MCF 10A (cell line): ENCODE results near the gene XXYLT1. TPM values are rescaled to one million over a fixed set of nuclear protein-coding genes. Genes with fewer than 3 reads are reported as not detected.

Source experiments
- BruUV-seq: library from RNA; stranded (reverse); fragments of 400-500 nt; replicated peaks from 2 replicates; lab custom pipeline; 2021; lab: Mats Ljungman, UMichigan
- CTCF ChIA-PET: fragments of 300-600 bp; sonication (Branson Sonifier 250); formaldehyde crosslinking; extraction: SDS; loops from one replicate; lab custom pipeline; 2021; ENCODE audit warnings: antibody characterized with exemption, inconsistent platforms; lab: Yijun Ruan, JAX
- POLR2A ChIA-PET: fragments of 300-600, 350-650 bp; sonication (Branson Sonifier 250); formaldehyde crosslinking; extraction: SDS; loops from one replicate; lab custom pipeline; 2020; ENCODE audit warnings: antibody characterized with exemption, inconsistent platforms; lab: Yijun Ruan, JAX
- DNase-seq: peaks from one replicate; pipeline ENCODE4 v3.0.0-alpha.2; 2018; ENCODE audit not compliant: unreplicated experiment
- H3K27ac Mint-ChIP-seq: one replicate; pipeline ENCODE4 v1.8.0; 2022; ENCODE audit warnings: mild to moderate bottlenecking, low read depth, mixed read lengths; ENCODE audit not compliant: unreplicated experiment
- H3K27me3 Mint-ChIP-seq: one replicate; pipeline ENCODE4 v1.8.0; 2022; ENCODE audit warnings: mixed read lengths; ENCODE audit not compliant: insufficient read depth, unreplicated experiment
- H3K36me3 Mint-ChIP-seq: one replicate; pipeline ENCODE4 v1.8.0; 2022; ENCODE audit warnings: mild to moderate bottlenecking, moderate library complexity, mixed read lengths; ENCODE audit not compliant: insufficient read depth, unreplicated experiment
- H3K4me1 Mint-ChIP-seq: one replicate; pipeline ENCODE4 v1.8.0; 2022; ENCODE audit warnings: mixed read lengths; ENCODE audit not compliant: insufficient read depth, unreplicated experiment
- H3K4me3 Mint-ChIP-seq: one replicate; pipeline ENCODE4 v1.8.0; 2022; ENCODE audit warnings: mild to moderate bottlenecking, moderate library complexity, mixed read lengths; ENCODE audit not compliant: unreplicated experiment
- H3K9me3 Mint-ChIP-seq: one replicate; pipeline ENCODE4 v1.8.0; 2022; ENCODE audit warnings: mixed read lengths; ENCODE audit not compliant: unreplicated experiment
- intact Hi-C: fragments of 100-400 bp; cut with micrococcal nuclease; formaldehyde crosslinking; loops from 2 replicates; pipeline ENCODE4 v1.14.1; 2022
- total RNA-seq: library from RNA; stranded (reverse); gene quantifications from 2 replicates; pipeline ENCODE4 v1.2.3, GENCODE V29; 2022
- TF ChIP-seq, protein P1 (sequence below): fragments of 200-600 bp; IDR thresholded peaks from one replicate; pipeline ENCODE4 v1.8.0; 2022; ENCODE audit warnings: antibody characterized with exemption, mild to moderate bottlenecking; ENCODE audit not compliant: unreplicated experiment

Gene XXYLT1
- total RNA-seq, 1 experiment from 2014 or later: 10.0 TPM

GRCh38 chr3:195186041-195186709, 84.8 kb downstream of the XXYLT1 start:
- Mint-ChIP-seq H3K4me1 (peaks cover 45% of the 10 kb centered on the region), H3K9me3 (no peaks in the 10 kb centered on the region), H3K4me3 (peak overlapping the region; percentile 4), H3K36me3 (peaks cover 6% of the 10 kb centered on the region), H3K27me3 (no peaks in the 10 kb centered on the region), H3K27ac (peak overlapping the region; percentile 88)
- no peak for DNase-seq
- intact Hi-C loops: no loop called here
- BruUV-seq: no TSS peak
- CTCF ChIA-PET: interaction anchor here (0.6 to 2.2 kb wide), 10 partner anchors 17 to 695 kb away, joined by 3 to 7 read pairs (median 3); partner anchors contain the start of gene XXYLT1
- TF ChIP-seq, protein P1, sequence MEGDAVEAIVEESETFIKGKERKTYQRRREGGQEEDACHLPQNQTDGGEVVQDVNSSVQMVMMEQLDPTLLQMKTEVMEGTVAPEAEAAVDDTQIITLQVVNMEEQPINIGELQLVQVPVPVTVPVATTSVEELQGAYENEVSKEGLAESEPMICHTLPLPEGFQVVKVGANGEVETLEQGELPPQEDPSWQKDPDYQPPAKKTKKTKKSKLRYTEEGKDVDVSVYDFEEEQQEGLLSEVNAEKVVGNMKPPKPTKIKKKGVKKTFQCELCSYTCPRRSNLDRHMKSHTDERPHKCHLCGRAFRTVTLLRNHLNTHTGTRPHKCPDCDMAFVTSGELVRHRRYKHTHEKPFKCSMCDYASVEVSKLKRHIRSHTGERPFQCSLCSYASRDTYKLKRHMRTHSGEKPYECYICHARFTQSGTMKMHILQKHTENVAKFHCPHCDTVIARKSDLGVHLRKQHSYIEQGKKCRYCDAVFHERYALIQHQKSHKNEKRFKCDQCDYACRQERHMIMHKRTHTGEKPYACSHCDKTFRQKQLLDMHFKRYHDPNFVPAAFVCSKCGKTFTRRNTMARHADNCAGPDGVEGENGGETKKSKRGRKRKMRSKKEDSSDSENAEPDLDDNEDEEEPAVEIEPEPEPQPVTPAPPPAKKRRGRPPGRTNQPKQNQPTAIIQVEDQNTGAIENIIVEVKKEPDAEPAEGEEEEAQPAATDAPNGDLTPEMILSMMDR: no peak
- POLR2A ChIA-PET: interaction anchor here (0.6 to 4.9 kb wide), 9 partner anchors 11 to 515 kb away, joined by 3 to 34 read pairs (median 3); partner anchors contain the start of gene LSG1

DNA sequence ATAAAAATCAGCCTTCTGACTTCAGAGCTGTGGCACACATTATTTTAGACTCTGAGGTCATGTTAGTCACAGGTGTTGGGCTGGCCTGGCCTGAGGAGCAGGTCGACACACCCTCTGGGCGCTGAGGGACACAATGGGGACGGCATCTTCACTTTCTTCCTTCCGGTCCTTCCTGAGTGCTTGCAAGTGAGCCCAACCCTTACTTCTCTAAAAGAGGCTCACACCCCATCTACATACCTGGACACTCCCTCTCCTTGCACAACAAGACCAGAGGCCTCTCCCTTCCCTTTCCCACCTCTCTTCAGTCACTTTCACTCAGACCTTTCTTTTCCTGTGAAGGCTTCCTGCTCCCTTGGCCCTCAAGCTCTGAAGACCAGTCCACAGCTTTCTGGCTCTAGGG, 85.4 kb downstream of the XXYLT1 start:
- Mint-ChIP-seq H3K4me1 (peaks cover 45% of the 10 kb centered on the region), H3K9me3 (no peaks in the 10 kb centered on the region), H3K4me3 (peak overlapping the region; percentile 4), H3K36me3 (peaks cover 6% of the 10 kb centered on the region), H3K27me3 (no peaks in the 10 kb centered on the region), H3K27ac (peak overlapping the region; percentile 88)
- no TSS peak for BruUV-seq
- intact Hi-C loops: no loop called here
- CTCF ChIA-PET: interaction anchor here (0.6 to 1.3 kb wide), 7 partner anchors 12 to 503 kb away, joined by 3 to 4 read pairs (median 3); partner anchors contain the start of gene XXYLT1
- DNase-seq: peak; percentile 78
- POLR2A ChIA-PET: interaction anchor here (0.7 to 4.9 kb wide), 8 partner anchors 12 to 503 kb away, joined by 3 to 34 read pairs (median 4); no protein-coding TSS in a partner anchor
- TF ChIP-seq, protein P1: no peak

DNA sequence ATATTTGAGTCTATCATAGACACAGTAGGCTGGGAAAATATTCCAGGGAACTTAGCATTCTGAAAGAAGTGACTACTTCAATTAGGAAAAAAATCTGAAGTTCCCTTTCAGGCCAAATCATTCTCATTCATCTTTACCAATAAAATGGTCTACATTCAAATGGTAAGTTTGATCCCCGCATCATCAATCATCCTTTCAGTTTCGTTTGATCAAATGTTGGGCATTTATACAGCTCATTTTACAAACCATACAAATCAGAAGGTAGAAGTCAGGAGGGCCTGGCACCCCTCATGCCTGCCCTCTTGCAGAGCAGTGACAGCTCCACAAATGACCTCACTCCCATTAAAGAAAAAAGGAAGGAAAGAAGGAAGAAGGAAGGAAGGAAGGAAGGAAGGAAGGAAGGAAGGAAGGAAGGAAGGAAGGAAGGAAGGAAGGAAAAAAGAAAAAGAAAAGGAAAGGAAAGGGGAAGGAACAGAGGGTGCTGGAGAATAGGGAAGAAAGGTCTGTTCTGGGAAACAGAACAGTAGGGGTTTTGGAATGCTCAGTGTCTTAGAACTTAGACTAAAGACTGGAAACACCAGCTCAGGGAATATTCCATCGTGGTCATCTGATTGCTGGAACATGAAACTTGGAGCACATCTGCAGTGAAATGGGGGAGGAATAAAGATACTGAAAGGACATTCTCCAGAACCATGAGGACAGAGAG, 86.1 kb downstream of the XXYLT1 start:
- CTCF ChIA-PET: interaction anchor here (0.6 to 1.3 kb wide), 5 partner anchors 10 to 67 kb away, joined by 3 to 4 read pairs (median 3); no protein-coding TSS in a partner anchor
- H3K4me1 Mint-ChIP-seq: peaks cover 45% of the 10 kb centered on the region
- TF ChIP-seq, protein P1: no peak
- no peaks in the 10 kb centered on the region for H3K9me3 Mint-ChIP-seq
- intact Hi-C loops: no loop called here
- no peak for DNase-seq
- H3K27ac Mint-ChIP-seq: peak overlapping the region; percentile 88
- H3K27me3 Mint-ChIP-seq: no peaks in the 10 kb centered on the region
- H3K36me3 Mint-ChIP-seq: peaks cover 6% of the 10 kb centered on the region
- H3K4me3 Mint-ChIP-seq: no peak overlapping the region
- POLR2A ChIA-PET: interaction anchor here (0.7 to 4.9 kb wide), 7 partner anchors 12 to 495 kb away, joined by 3 to 34 read pairs (median 3); no protein-coding TSS in a partner anchor
- no TSS peak for BruUV-seq
